SK-N-SH (cell line): ENCODE data around the gene PPP1R3G. TPM values are rescaled to one million over a fixed set of nuclear protein-coding genes. Genes with fewer than 3 reads are reported as not detected.

Source experiments
- CTCF ChIA-PET: fragments of 300-600, 350-600 bp; formaldehyde crosslinking; extraction: SDS; loops from one replicate; lab custom pipeline; 2021; lab: Yijun Ruan, JAX
- POLR2A ChIA-PET: fragments of 350-600 bp; sonication (Branson Sonifier 250); formaldehyde crosslinking; extraction: SDS; loops from one replicate; lab custom pipeline; 2020; ENCODE audit warnings: antibody characterized with exemption, inconsistent platforms; lab: Yijun Ruan, JAX
- DNase-seq: peaks from one replicate; pipeline ENCODE4 v3.0.0; 2012
- H2AFZ ChIP-seq: fragments of 200-600 bp; sonication (generic); 2 replicates; pipeline ENCODE4 v1.8.1; 2016; ENCODE audit warnings: antibody characterized with exemption, mild to moderate bottlenecking, low read depth
- H3F3A ChIP-seq: fragments of 200-600 bp; sonication (generic); replicated peaks from 2 replicates; pipeline ENCODE3; 2016; ENCODE audit warnings: antibody characterized with exemption, mild to moderate bottlenecking; ENCODE audit not compliant: insufficient read depth
- H3K27ac ChIP-seq, 2 experiments: fragments of 200-500 bp in 1 of 2; fragments of 200-600 bp in 1 of 2; sonication (Bioruptor generic) in 1 of 2; sonication (generic), shearing (Covaris generic) in 1 of 2; 2 replicates each; pipeline versions ENCODE4 v1.5.1 to v1.6.1; 2014 to 2016; ENCODE audit warnings: low read depth in 2 of 2, inconsistent platforms in 1 of 2, low read length in 1 of 2, mild to moderate bottlenecking in 1 of 2, mixed read lengths in 1 of 2
- H3K27me3 ChIP-seq: fragments of 200-600 bp; sonication (generic), shearing (Covaris generic); 2 replicates; pipeline ENCODE4 v1.6.1; 2016; ENCODE audit warnings: mixed run types; ENCODE audit not compliant: insufficient read depth
- H3K36me3 ChIP-seq, 2 experiments: fragments of 200-500 bp in 1 of 2; fragments of 200-600 bp in 1 of 2; sonication (Bioruptor generic) in 1 of 2; sonication (generic) in 1 of 2; replicated peaks in 1 of 2; 2 replicates each; pipeline versions ENCODE3 to v1.5.1; 2014 to 2016; ENCODE audit warnings: low read length in 1 of 2, mild to moderate bottlenecking in 1 of 2; ENCODE audit not compliant: insufficient read depth in 2 of 2, control insufficient read depth in 1 of 2
- H3K4me1 ChIP-seq, 2 experiments: fragments of 200-500 bp in 1 of 2; fragments of 200-600 bp in 1 of 2; sonication (Bioruptor generic) in 1 of 2; sonication (generic), shearing (Covaris generic) in 1 of 2; 2 replicates each; pipeline versions ENCODE4 v1.5.1 to v1.6.1; 2014 to 2016; ENCODE audit warnings: low read depth in 1 of 2, low read length in 1 of 2, mixed run types in 1 of 2; ENCODE audit not compliant: insufficient read depth in 2 of 2, control insufficient read depth in 1 of 2
- H3K4me2 ChIP-seq: fragments of 200-600 bp; sonication (generic), shearing (Covaris generic); 2 replicates; pipeline ENCODE4 v1.6.1; 2017; ENCODE audit warnings: mixed run types
- H3K4me3 ChIP-seq, 2 experiments: fragments of 200-500 bp in 1 of 2; fragments of 200-600 bp in 1 of 2; sonication (Bioruptor generic) in 1 of 2; sonication (generic), shearing (Covaris generic) in 1 of 2; 2 replicates each; pipeline versions ENCODE4 v1.5.1 to v1.8.1; 2014 to 2016; ENCODE audit warnings: low read depth in 2 of 2, inconsistent platforms in 1 of 2, low read length in 1 of 2, mild to moderate bottlenecking in 1 of 2, mixed read lengths in 1 of 2, moderate library complexity in 1 of 2
- H3K79me2 ChIP-seq: fragments of 200-600 bp; sonication (generic); 2 replicates; pipeline ENCODE4 v1.8.1; 2017; ENCODE audit warnings: mild to moderate bottlenecking; ENCODE audit not compliant: insufficient read depth
- H3K9ac ChIP-seq: fragments of 200-600 bp; sonication (generic); 2 replicates; pipeline ENCODE4 v1.6.1; 2017; ENCODE audit warnings: mixed run types
- H3K9me2 ChIP-seq: fragments of 200-600 bp; sonication (generic); 2 replicates; pipeline ENCODE4 v1.6.1; 2017; ENCODE audit warnings: mixed run types
- H3K9me3 ChIP-seq: fragments of 200-600 bp; sonication (generic); 2 replicates; pipeline ENCODE4 v1.6.1; 2017; ENCODE audit warnings: mixed run types, mild to moderate bottlenecking, moderate library complexity
- H4K20me1 ChIP-seq: fragments of 200-600 bp; sonication (generic); 2 replicates; pipeline ENCODE4 v1.6.1; 2017; ENCODE audit warnings: mild to moderate bottlenecking, mixed run types; ENCODE audit not compliant: insufficient read depth
- EP300 ChIP-seq, 2 experiments: IDR thresholded peaks; 2 replicates each; pipeline versions ENCODE4 v1.4.0 to v1.6.1; 2012; ENCODE audit warnings: borderline replicate concordance in 1 of 2, low read depth in 1 of 2, low read length in 1 of 2
- EZH2phosphoT487 ChIP-seq: fragments of 200-600 bp; sonication (generic); IDR thresholded peaks from 2 replicates; pipeline ENCODE4 v1.6.1; 2017; ENCODE audit warnings: low read depth, mixed run types, mild to moderate bottlenecking, antibody characterized with exemption, moderate library complexity, borderline replicate concordance
- FOXM1 ChIP-seq: IDR thresholded peaks from 2 replicates; pipeline ENCODE4 v1.4.0; 2012; ENCODE audit warnings: low read depth, mild to moderate bottlenecking
- GATA2 ChIP-seq: sonication (generic); formaldehyde crosslinking; IDR thresholded peaks from 2 replicates; pipeline ENCODE4 v1.5.0; 2020; ENCODE audit warnings: mild to moderate bottlenecking, missing genetic modification reagents
- MEF2A ChIP-seq: IDR thresholded peaks from 2 replicates; pipeline ENCODE4 v1.4.0; 2012; ENCODE audit warnings: low read depth, borderline replicate concordance
- MXI1 ChIP-seq: IDR thresholded peaks from 2 replicates; pipeline ENCODE4 v1.6.1; 2012; ENCODE audit warnings: mild to moderate bottlenecking, low read depth, low read length, improper control_type of control experiment
- PBX3 ChIP-seq: IDR thresholded peaks from 2 replicates; pipeline ENCODE4; 2012
- POLR2AphosphoS5 ChIP-seq: IDR thresholded peaks from 2 replicates; pipeline ENCODE4 v1.6.1; 2012; ENCODE audit warnings: low read depth, low read length
- RFX5 ChIP-seq: IDR thresholded peaks from 2 replicates; pipeline ENCODE4 v1.6.1; 2012; ENCODE audit warnings: mild to moderate bottlenecking, improper control_type of control experiment, low read length
- RXRA ChIP-seq: IDR thresholded peaks from 2 replicates; pipeline ENCODE4 v1.4.0; 2012; ENCODE audit warnings: low read depth, mild to moderate bottlenecking, borderline replicate concordance
- SIN3A ChIP-seq: IDR thresholded peaks from 2 replicates; pipeline ENCODE4 v1.6.1; 2012; ENCODE audit warnings: low read depth, mild to moderate bottlenecking, low read length, moderate library complexity, borderline replicate concordance
- TAF1 ChIP-seq: IDR thresholded peaks from 2 replicates; pipeline ENCODE4 v1.6.1; 2012; ENCODE audit warnings: low read depth, mild to moderate bottlenecking, low read length, moderate library complexity, borderline replicate concordance
- TCF12 ChIP-seq: IDR thresholded peaks from 2 replicates; pipeline ENCODE4 v1.4.0; 2012
- TEAD4 ChIP-seq: IDR thresholded peaks from 2 replicates; pipeline ENCODE4 v1.4.0; 2012; ENCODE audit warnings: mild to moderate bottlenecking, borderline replicate concordance; ENCODE audit not compliant: insufficient read depth
- ZBTB33 ChIP-seq: IDR thresholded peaks from 2 replicates; pipeline ENCODE4 v1.4.0; 2012; ENCODE audit warnings: low read depth, borderline replicate concordance
- WGBS: methylation state at CpG from one replicate; pipeline ENCODE4 v1.1.6; 2017; ENCODE audit warnings: low lambda C conversion rate; 5-methylcytosine and 5-hydroxymethylcytosine counted together
- polyA plus RNA-seq, 3 experiments: library from polyadenylated mRNA; depleted of rRNA; stranded (reverse); fragments of >200 nt; gene quantifications; 2 replicates each; pipeline ENCODE4 v1.2.3, GENCODE V29; 2012

The PPP1R3G gene
- polyA plus RNA-seq, 1 of the 3 experiments (the other 2 are of a cell fraction), result 0.10 TPM

- no peaks in the 10 kb centered on the region for H3K27me3 ChIP-seq
- no peak overlapping the region for H3K4me3 ChIP-seq
- H3K36me3 ChIP-seq, result no peaks in the 10 kb centered on the region
- peaks cover 0 to 5% of the 10 kb centered on the region in 2 experiments; a peak in 1 of 4 replicates for H3K4me1 ChIP-seq
- no peaks in the 10 kb centered on the region for H4K20me1 ChIP-seq
- POLR2A ChIA-PET, result interaction anchor here (0.7 kb wide), 1 partner anchor 523 kb away, joined by 3 read pairs; no protein-coding TSS in a partner anchor
- H3K9ac ChIP-seq, result no peak overlapping the region
- TF ChIP-seq TCF12 (no peak), ZBTB33 (no peak), EP300 (IDR thresholded peaks at IDR 0.05; ENCODE audit: borderline replicate concordance in 1 of 2, low read depth in 1 of 2, low read length in 1 of 2) (no peak), RXRA (no peak), TAF1 (no peak), GATA2 (no peak), TEAD4 (no peak), MEF2A (no peak), POLR2AphosphoS5 (no peak), SIN3A (no peak), EZH2phosphoT487 (no peak), FOXM1 (no peak), PBX3 (no peak), MXI1 (no peak), RFX5 (no peak)
- no peak overlapping the region for H3K27ac ChIP-seq
- no peak overlapping the region for H3K4me2 ChIP-seq
- CTCF ChIA-PET, result no interaction called here
- H3K9me2 ChIP-seq, result no peaks in the 10 kb centered on the region
- no peak for DNase-seq
- no peaks in the 10 kb centered on the region for H3K79me2 ChIP-seq
- no peaks in the 10 kb centered on the region for H3F3A ChIP-seq
- 96% methylated on average over 18 of the region's 18 CpGs for WGBS
- H3K9me3 ChIP-seq, result no peaks in the 10 kb centered on the region
- H2AFZ ChIP-seq, result no peak overlapping the region
Observed at GRCh38 chr6:5122504-5123112, 37.5 kb downstream of the PPP1R3G start.
